Measurements from ENCODE around the gene AGTRAP.

DNA sequence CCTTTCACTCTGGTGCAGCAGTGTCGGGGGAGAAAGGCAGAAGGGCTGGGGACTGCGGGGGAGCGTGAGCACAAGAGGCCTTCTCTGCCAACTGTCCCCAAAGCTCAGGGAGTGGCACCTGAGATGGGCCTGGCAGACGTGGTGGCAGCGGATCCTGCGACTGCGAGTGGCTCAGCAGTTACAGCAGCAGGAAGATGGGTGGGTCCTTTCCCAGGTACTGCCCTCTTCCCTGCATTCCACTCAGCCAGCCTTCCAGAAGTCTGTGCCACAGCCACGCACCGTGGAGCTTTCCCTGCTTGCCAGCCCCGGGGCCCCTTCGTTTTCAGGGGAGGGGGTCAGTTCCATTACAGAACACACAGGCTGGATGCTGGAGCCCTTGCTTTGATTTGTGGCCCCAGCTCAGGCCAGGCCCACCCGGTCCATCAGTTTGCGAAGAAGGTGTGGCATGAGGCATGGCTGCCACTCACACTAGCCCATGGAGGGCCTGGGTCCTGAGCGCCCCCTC, 52.7 kb downstream of the AGTRAP start:
- TF ChIP-seq BHLHE40 (IDR thresholded peaks at IDR 0.05; ENCODE audit: low read depth, low read length), result no peak
- TF ChIP-seq, protein P1, sequence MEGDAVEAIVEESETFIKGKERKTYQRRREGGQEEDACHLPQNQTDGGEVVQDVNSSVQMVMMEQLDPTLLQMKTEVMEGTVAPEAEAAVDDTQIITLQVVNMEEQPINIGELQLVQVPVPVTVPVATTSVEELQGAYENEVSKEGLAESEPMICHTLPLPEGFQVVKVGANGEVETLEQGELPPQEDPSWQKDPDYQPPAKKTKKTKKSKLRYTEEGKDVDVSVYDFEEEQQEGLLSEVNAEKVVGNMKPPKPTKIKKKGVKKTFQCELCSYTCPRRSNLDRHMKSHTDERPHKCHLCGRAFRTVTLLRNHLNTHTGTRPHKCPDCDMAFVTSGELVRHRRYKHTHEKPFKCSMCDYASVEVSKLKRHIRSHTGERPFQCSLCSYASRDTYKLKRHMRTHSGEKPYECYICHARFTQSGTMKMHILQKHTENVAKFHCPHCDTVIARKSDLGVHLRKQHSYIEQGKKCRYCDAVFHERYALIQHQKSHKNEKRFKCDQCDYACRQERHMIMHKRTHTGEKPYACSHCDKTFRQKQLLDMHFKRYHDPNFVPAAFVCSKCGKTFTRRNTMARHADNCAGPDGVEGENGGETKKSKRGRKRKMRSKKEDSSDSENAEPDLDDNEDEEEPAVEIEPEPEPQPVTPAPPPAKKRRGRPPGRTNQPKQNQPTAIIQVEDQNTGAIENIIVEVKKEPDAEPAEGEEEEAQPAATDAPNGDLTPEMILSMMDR (conservative IDR thresholded peaks at IDR 0.05; ENCODE audit: low read depth, low read length), result no peak
- no peak for TF ChIP-seq CEBPB (IDR thresholded peaks at IDR 0.05; ENCODE audit: low read depth, low read length)
- no peak for TF ChIP-seq FOS (IDR thresholded peaks at IDR 0.05; ENCODE audit: low read depth, low read length)
- TF ChIP-seq NFE2L2 (IDR thresholded peaks at IDR 0.05; ENCODE audit: low read depth, low read length), result no peak
- TF ChIP-seq SMC3 (IDR thresholded peaks at IDR 0.05; ENCODE audit: low read depth, low read length), result no peak
- TF ChIP-seq POLR2A (IDR thresholded peaks at IDR 0.05; ENCODE audit: low read depth, low read length), result no peak
- no peak for TF ChIP-seq RFX5 (IDR thresholded peaks at IDR 0.05; ENCODE audit: low read depth, low read length)
- TF ChIP-seq RAD21 (IDR thresholded peaks at IDR 0.05; ENCODE audit: low read length), result no peak
- no peak for TF ChIP-seq MAZ (IDR thresholded peaks at IDR 0.05; ENCODE audit: borderline replicate concordance, low read depth, low read length)

Measured in IMR-90 (cell line).